HEK293T (cell line): ENCODE results near the gene UNC119B.

ENCODE experiments used
- CTCF ChIA-PET: fragments of 350-600 bp; formaldehyde crosslinking; extraction: SDS; loops from one replicate; lab custom pipeline; 2021; ENCODE audit warnings: antibody characterized with exemption, inconsistent platforms; lab: Yijun Ruan, JAX
- POLR2A ChIA-PET: fragments of 350-600 bp; formaldehyde crosslinking; extraction: SDS; loops from one replicate; lab custom pipeline; 2020; ENCODE audit warnings: antibody characterized with exemption, inconsistent platforms; lab: Yijun Ruan, JAX
- DNase-seq: peaks from one replicate; pipeline ENCODE4 v3.0.0; 2012; ENCODE audit warnings: mixed read lengths; ENCODE audit errors: extremely low spot score
- ARNT ChIP-seq: fragments of 450-650 bp; IDR thresholded peaks from 2 replicates; pipeline ENCODE4 v1.6.1; 2017; ENCODE audit warnings: mild to moderate bottlenecking
- BHLHE40 ChIP-seq: fragments of 450-650 bp; IDR thresholded peaks from 2 replicates; pipeline ENCODE4 v1.6.1; 2016; ENCODE audit warnings: mild to moderate bottlenecking, moderate library complexity, borderline replicate concordance
- CTBP1 ChIP-seq: fragments of 450-650 bp; IDR thresholded peaks from 2 replicates; pipeline ENCODE4 v1.6.1; 2016; ENCODE audit warnings: borderline replicate concordance
- ELF4 ChIP-seq: fragments of 450-650 bp; IDR thresholded peaks from 2 replicates; pipeline ENCODE4 v1.6.1; 2017; ENCODE audit warnings: antibody characterized with exemption
- FOXA1 ChIP-seq: fragments of 450-650 bp; IDR thresholded peaks from 2 replicates; pipeline ENCODE4 v1.6.1; 2016; ENCODE audit warnings: mild to moderate bottlenecking
- FOXK2 ChIP-seq: fragments of 450-650 bp; IDR thresholded peaks from 2 replicates; pipeline ENCODE4 v1.6.1; 2016; ENCODE audit warnings: mild to moderate bottlenecking
- FOXM1 ChIP-seq: fragments of 450-650 bp; IDR thresholded peaks from 2 replicates; pipeline ENCODE4 v1.6.1; 2017; ENCODE audit warnings: mild to moderate bottlenecking, borderline replicate concordance
- HDGF ChIP-seq: fragments of 450-650 bp; IDR thresholded peaks from 2 replicates; pipeline ENCODE4 v1.6.1; 2017; ENCODE audit warnings: antibody characterized with exemption, borderline replicate concordance
- L3MBTL2 ChIP-seq: fragments of 450-650 bp; conservative IDR thresholded peaks from 2 replicates; pipeline ENCODE4 v1.6.1; 2016; ENCODE audit warnings: mild to moderate bottlenecking
- LEF1 ChIP-seq: fragments of 450-650 bp; IDR thresholded peaks from 2 replicates; pipeline ENCODE4 v1.6.1; 2017; ENCODE audit warnings: mild to moderate bottlenecking, borderline replicate concordance
- NFRKB ChIP-seq: fragments of 450-650 bp; IDR thresholded peaks from 2 replicates; pipeline ENCODE4 v1.6.1; 2016; ENCODE audit warnings: mild to moderate bottlenecking, moderate library complexity
- PKNOX1 ChIP-seq: fragments of 450-650 bp; IDR thresholded peaks from 2 replicates; pipeline ENCODE4 v1.6.1; 2016
- SP1 ChIP-seq: fragments of 450-650 bp; IDR thresholded peaks from 2 replicates; pipeline ENCODE4 v1.6.1; 2017
- SUZ12 ChIP-seq: fragments of 450-650 bp; IDR thresholded peaks from 2 replicates; pipeline ENCODE4 v1.6.1; 2016; ENCODE audit warnings: mild to moderate bottlenecking
- TARDBP ChIP-seq: fragments of 450-650 bp; IDR thresholded peaks from 2 replicates; pipeline ENCODE4 v1.6.1; 2016
- ZNF384 ChIP-seq: fragments of 450-650 bp; IDR thresholded peaks from 2 replicates; pipeline ENCODE4 v1.6.1; 2016

The UNC119B gene

DNA sequence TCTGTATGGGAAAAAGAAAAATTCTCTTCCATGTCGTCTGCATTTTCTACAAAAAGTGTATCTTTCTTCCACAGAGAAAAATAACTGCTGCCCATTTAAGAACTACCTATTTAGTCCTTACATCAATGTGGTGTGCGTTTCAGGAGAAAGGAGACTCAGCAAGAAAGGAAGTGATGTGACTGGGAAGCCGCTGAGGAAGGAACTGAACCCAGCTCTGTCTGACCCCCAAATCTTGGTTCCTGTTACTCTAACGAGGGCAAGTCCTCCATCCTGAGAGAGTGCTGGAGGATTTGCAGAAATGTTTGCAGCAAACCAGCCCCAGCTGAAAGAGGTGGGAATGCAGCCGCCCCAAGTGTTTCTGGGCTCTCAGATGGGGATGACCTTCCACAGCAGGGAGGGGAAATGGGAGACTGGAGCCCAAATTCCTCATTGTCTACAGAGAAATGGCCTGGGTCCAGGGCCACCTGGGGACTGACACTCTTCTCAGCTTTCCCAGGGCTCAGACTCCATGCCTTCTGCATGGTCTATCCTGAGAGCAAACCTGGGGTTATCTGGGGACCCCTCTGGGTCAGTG is 30.0 kb upstream of the UNC119B start:
- no peak for TF ChIP-seq L3MBTL2
- POLR2A ChIA-PET: no interaction called here
- CTCF ChIA-PET: no interaction called here

DNA sequence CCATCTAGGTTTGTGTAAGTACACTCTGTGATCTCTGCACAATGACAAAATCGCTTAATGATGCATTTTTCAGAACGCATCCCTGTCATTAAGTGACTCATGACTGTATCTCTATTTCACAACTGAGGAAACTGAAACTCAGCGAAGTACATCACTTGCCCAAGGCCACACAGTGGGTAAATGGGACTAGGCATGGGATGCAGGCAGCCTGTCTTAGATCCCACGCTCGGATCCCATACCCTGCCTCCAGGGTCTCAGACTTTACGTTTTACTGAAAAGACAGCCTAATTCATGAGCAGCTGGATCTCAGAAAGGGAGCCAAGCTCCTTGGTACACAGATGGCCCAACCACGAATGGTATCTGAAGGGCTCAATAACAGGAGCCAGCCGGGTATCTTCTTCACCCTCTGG is 25.7 kb upstream of the UNC119B start:
- no peak for TF ChIP-seq ELF4
- TF ChIP-seq ZNF384: no peak
- TF ChIP-seq ARNT: no peak
- no peak for TF ChIP-seq L3MBTL2
- POLR2A ChIA-PET: no interaction called here
- no peak for DNase-seq
- CTCF ChIA-PET: no interaction called here

More for the DNA sequence above, 30.0 kb upstream of the UNC119B start:
- DNase-seq: no peak

GRCh38 chr12:120685522-120685921 is 24.7 kb upstream of the UNC119B start:
- ChIA-PET CTCF (interaction anchor here (0.7 to 1.2 kb wide), 2 partner anchors 15 to 1524 kb away, joined by 3 read pairs; no protein-coding TSS in a partner anchor), POLR2A (interaction anchor here (1.5 kb wide), 1 partner anchor 25 kb away, joined by 4 read pairs; the partner anchor contains the start of gene UNC119B)
- no peak for DNase-seq
- no peak for TF ChIP-seq SP1
- TF ChIP-seq LEF1: no peak
- TF ChIP-seq FOXA1: no peak

DNA sequence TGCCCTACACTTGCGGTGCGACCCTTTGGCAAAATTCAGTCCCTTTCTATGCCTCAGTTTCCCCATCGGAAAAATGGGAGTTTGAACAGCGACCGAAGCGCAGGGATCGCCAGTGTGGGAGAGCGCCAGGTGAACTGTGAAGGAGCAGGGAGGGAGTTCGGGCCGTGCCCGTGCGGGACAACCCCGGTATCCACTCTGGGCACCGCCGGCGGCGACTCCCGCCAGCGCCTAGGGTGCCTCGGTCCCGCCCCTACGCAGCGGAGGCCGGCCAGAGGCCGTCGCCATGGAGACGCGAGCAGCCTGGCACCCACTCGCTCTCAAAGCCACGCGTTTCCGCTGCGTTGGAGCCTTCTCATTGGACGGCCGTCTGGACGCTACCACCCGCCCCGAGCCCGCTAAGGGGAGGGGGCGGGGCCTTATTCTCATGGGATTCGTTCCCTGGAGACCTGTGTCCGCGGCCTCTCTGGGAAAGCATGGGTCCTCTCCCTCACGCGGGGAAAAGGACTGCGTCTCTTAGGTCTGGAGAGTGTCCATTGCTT is 24.0 kb upstream of the UNC119B start:
- TF ChIP-seq ARNT (no peak), SP1 (no peak; the same call in 1 of the 2 replicates), FOXK2 (no peak)
- ChIA-PET POLR2A (interaction anchor here (1.1 to 1.5 kb wide), 3 partner anchors 11 to 37 kb away, joined by 4 read pairs; partner anchors contain the start of gene UNC119B), CTCF (interaction anchor here (1.2 kb wide), 1 partner anchor 14 kb away, joined by 3 read pairs; no protein-coding TSS in a partner anchor)
- peak; percentile 95 for DNase-seq

DNA sequence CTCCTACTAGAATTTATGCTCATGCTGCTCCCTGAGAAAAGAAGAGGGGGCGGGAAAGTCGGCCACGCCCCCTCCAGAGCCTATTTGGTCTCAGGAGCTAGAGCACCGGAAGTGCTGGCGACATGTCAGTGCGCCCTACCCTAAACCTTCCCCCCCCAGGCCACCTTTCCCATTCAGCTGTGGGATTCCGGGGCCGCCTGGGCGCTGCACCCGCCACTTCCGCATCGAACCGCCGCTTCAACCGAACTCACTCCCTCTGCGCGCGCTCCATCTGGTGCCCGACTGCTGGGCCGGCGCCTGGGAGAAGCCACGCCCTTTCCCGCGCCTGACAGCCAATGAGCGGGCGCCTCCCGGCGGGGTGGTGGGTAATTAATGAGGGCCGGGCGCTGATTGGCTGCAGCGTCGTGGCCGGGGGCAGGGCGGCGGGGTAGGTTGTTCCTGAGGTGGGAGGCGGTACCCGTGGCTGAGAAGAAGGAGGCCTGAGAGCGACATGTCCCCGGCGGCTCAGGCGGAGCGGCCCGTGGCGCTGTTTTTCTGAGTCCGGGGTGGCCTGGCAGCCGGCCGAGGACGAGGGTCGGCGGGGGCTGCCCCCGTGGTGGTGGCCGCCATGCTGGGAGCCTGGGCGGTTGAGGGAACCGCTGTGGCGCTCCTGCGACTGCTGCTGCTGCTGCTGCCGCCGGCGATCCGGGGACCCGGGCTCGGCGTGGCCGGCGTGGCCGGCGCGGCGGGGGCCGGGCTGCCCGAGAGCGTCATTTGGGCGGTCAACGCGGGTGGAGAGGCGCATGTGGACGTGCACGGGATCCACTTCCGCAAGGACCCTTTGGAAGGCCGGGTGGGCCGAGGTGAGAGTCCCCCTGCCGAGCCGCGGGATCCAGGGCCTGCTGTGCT is 23.3 kb upstream of the UNC119B start, which contains the start of gene MLEC:
Gene MLEC (plus strand): TSS at position 460 of the 888 bp plus-strand sequence. CDS start 148 bp downstream, at position 608.
- POLR2A ChIA-PET: interaction anchor here (1.1 to 1.5 kb wide), 3 partner anchors 12 to 38 kb away, joined by 4 read pairs; partner anchors contain the start of gene UNC119B
- peak; percentile 96 for DNase-seq
- TF ChIP-seq SUZ12 (no peak), BHLHE40 (no peak), FOXA1 (no peak), L3MBTL2 (peak; percentile 36; the same call in 1 of the 2 replicates), ELF4 (peak; percentile 86), SP1 (no peak), PKNOX1 (peak; percentile 77), TARDBP (no peak), CTBP1 (peak; percentile 71; the same call in 1 of the 2 replicates), ZNF384 (no peak), FOXM1 (0 out of 2 replicates have a peak, but pooled peaks have one; percentile 70), FOXK2 (no peak), NFRKB (no peak), ARNT (peak; percentile 48; the same call in 1 of the 2 replicates), LEF1 (no peak), HDGF (no peak)
- CTCF ChIA-PET: interaction anchor here (1.2 kb wide), 1 partner anchor 13 kb away, joined by 3 read pairs; no protein-coding TSS in a partner anchor

DNA sequence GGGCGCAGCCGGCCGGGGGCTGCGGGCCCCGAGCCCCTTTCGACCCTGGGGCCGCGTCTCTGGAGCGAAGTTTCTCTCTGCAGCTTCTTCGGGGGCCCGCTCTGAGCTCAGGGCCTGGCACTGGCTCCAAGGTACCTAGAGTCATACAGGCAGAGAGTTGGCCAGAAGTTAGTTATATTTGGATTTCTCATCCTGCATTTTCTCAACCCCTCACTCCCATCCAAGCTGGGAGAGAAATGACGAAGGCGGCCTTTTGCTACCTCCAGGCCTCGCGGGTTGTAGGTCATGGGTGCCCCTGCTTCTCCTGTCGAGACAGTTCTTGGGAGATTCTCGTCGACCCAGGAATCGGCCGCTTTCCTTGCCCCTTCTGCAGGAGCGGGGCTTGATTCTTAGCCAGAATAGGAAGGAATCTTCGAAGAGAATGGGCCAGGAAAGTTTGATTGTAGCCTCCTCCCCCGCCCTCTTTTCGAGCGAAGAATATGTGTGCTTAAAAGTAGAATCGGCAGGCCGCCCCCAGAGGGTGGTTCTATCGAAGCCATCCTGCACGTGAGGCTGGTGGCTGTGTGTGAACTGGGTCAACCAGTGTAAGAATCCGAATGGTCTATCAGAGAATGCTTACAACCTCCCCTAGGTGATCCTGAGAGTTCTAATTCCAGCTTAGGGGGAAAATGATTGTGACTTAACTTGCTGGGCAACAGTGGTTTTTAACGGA is 22.5 kb upstream of the UNC119B start:
- ChIA-PET POLR2A (interaction anchor here (0.7 to 1.2 kb wide), 4 partner anchors 9 to 47 kb away, joined by 3 to 6 read pairs (median 4); partner anchors contain the start of gene UNC119B), CTCF (interaction anchor here (0.9 to 1.1 kb wide), 2 partner anchors 38 to 318 kb away, joined by 3 read pairs; no protein-coding TSS in a partner anchor)
- DNase-seq: no peak
- TF ChIP-seq L3MBTL2: peak; percentile 50; the same call in 1 of the 2 replicates
- TF ChIP-seq LEF1: no peak

GRCh38 chr12:120688527-120689071 is 21.7 kb upstream of the UNC119B start:
- CTCF ChIA-PET: interaction anchor here (0.9 to 1.1 kb wide), 2 partner anchors 39 to 317 kb away, joined by 3 read pairs; no protein-coding TSS in a partner anchor
- POLR2A ChIA-PET: interaction anchor here (0.7 to 1.0 kb wide), 3 partner anchors 9 to 48 kb away, joined by 3 to 6 read pairs (median 4); partner anchors contain the start of gene UNC119B

More at GRCh38 chr12:120688527-120689071, 21.7 kb upstream of the UNC119B start:
- TF ChIP-seq TARDBP (no peak), SUZ12 (no peak), BHLHE40 (no peak), FOXM1 (no peak), L3MBTL2 (no peak), ELF4 (no peak), HDGF (no peak), ZNF384 (no peak), SP1 (no peak), FOXK2 (no peak), FOXA1 (no peak), CTBP1 (no peak), NFRKB (no peak), ARNT (no peak), LEF1 (no peak), PKNOX1 (no peak)
- DNase-seq: no peak
